ENCODE data around the gene MASP1.
"Not testable (repeated sequence)": the region's sequence is repeated elsewhere in the genome, so short reads cannot be mapped to it uniquely, and the experiment has no call there.

MASP1 gene

DNA sequence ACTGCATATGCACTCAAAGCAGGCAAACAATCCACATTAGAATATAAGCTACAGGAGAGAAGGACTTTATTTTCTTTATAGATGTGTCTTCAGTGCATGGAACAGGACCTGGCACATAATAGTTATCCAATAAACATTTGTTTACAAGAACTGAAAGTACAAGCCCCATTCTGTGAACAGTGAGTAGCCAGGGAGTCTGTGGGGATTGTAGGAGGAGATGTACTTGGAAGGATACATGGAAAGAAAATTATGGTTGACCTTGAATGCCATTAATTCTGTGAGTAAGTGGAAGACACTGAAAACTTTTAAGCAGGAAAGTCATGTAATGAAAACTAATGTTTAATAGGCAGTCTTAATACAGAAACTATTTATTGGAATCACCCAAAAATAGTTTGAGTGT lies 28.3 kb downstream of the MASP1 start:
- FAIRE-seq, result no peak

DNA sequence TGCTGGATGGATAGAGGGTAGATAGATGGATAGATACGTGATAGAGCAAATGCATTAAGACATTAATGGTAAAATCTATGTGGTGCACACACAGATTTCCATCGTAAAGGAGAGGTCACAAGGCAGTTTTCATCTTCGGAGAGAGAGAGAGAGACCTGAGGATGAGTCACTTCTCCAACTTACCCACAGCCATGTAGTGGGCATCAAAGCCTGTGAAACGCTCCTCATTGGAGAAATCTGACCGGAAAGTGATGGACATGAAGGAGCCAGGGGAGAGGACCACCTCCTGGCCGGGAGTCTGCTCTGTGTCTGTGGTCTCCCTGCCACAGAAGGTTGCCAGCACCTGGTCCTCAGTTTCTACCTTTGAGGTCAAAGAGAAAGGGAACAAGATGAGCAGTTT lies 29.2 kb downstream of the MASP1 start:
- no peak for FAIRE-seq

DNA sequence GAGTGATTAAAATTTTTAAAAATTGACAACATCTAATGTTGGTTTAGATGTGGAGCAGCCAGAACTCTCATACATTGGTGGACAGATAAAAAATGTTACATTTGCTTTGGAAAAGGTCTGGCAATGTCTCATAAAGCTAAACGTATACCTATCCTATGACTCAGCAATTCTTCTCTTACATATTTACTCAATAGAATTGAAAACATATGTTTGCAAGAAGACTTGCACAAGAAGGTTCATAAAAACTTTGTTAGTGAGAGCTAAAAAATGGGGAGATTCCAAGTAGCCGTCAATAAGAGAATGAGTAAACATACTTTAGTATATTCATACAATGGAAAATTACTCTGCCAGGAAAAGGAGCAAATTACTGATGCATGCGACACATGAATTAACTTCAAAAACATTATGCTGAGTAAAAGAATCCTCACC lies 30.0 kb downstream of the MASP1 start:
- FAIRE-seq, result no peak

DNA sequence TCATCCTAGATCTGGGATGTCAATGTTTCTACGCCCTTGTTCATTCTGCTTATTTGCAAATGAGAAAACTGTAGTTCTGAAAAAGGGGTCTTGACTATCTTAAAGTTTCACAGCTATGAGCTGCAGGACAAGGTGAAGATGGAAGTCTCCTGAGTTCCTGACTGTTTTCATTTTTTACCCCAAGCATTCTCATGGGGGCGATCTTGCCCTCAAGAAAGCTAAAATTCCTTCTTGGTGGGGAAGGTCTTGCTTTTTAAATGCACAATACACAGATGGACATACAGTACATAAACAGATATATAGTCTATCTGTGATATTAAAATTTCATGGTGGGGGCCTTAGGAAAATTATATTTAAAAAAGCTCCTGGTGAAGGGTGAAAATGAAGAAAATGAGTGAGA lies 32.4 kb downstream of the MASP1 start:
- no peak for FAIRE-seq

DNA sequence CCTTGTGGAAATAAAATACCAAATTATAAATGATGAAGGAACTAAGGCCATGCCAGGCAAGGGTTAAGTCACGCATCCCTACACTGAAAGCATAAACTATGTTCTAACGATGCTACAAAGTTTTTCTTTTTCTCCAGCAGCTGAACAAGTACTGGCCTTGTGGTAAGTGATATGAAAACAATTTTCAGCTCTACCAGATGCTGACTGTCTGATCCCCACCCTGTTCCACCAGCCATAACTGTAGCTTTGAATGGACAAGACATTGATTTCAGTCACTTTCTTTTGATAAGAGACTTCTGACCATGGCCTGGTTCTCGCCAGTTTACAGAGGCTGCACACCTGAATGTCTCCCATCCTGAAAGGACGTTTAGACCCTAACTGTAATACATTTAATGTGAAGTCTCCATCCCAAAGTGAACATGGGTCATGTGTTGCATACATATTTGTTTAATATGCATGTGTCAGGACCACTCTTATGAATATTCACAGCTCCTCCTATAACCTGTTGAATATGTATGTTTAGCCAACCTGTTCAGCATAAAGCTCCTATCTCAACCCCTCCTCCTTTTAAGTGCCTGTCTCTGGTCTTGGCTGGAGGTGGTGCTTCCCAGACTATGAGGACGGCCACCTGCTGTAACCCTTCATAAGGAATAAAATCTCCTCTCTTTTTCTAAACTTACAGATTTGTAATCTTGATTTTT lies 33.4 kb downstream of the MASP1 start:
- no peak for FAIRE-seq

DNA sequence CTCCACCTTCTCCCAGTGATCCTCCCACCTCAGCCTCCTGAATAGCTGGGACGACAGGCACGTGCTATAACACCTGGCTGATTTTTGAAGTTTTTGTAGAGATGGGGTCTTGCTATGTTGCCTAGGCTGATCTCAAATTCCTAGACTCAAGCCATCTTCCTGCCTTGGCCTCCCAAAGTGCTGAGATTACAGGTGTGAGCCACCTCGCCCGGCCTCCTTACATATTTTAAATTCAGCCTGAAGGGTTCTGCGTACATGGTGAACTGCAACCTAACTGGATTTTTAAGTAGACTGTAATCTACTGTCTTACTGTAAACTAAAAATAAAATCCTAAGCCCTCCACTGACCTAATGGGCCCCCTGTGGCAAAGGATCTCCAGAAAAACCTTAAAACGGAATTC lies 34.1 kb downstream of the MASP1 start:
- FAIRE-seq, result no peak

DNA sequence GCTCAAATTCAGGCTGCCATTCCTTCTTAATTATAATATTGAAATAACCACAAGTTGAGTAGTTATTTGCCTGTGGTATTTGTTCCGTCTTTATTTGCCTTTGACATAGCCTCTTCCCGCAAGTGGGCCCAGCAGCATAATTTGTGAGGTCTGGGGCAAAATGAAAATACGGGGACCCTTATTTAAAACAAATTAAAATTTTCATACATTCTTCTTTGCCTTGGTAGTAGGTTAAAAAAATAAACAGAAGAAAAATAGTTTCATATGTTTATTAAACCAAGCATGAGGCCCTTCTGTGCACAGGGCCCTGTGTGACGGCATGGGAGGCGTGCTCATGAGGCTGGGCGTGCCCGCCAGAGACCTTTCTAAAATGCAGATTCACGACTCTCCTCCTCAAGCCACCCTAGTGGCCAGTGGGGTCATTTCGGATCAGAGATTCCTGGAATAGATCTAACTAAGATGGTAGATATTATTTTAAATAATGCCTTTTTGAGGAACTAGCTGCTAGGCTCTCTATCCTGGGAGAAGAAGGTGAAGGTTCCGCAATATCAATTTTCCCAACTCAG lies 35.4 kb downstream of the MASP1 start:
- FAIRE-seq, result no peak

DNA sequence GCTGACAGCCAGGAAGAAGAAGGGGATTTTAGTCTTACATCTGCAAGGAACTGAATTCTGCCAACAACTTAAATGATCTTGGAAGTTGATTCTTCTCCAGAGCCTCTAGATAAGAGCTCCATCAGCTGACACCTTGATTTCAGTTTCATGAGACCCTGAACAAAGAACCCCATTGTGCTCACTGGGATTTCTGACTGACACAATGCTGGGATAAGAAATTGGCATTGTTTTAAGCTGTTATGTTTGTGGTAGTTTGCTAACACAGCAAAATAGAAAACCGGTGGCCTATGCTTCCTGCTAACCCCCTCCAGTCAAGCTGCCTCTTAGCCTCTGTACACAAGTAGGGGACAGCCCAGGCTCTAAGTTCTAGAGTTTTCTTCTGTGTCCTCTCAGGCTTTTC lies 36.2 kb downstream of the MASP1 start:
- no peak for FAIRE-seq

DNA sequence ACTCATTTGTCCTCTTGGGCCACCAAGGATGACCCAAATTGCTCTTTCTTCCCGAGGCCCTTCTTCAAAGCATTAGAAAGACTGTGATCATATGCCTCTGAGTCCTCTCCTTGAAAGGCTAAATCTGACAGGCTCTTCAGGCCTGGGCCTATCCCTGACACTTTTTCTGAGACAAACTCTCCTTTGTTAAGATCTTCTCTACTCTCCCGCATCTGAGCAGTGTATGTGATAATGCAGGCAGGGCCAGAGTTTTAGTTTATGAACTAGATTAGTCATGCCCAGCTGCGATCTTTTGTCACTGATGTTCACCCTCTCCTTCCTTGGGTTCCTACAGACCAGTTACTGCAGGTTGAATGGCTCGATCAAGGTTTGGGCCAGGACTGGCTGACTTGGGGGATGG lies 39.2 kb downstream of the MASP1 start:
- FAIRE-seq, result no peak

DNA sequence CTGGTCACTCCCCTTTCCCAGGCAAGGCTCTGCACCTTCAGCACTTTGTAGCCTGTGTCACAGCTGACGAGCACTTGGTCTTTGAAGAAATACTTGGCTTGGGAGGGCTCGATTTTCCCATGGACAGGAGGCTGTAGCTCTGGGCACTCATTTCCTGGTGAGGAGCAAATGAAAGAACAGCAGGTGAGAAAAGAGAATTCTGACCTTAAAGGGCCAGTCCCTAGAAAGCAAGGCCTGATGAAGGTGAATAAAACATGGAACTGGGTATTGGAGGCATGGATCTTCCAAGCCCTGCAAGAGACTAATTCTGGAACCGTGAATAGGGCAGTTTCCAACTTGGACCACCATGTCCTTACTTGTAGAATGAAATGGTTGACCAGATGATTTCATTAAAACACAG lies 39.9 kb downstream of the MASP1 start:
- no peak for FAIRE-seq

DNA sequence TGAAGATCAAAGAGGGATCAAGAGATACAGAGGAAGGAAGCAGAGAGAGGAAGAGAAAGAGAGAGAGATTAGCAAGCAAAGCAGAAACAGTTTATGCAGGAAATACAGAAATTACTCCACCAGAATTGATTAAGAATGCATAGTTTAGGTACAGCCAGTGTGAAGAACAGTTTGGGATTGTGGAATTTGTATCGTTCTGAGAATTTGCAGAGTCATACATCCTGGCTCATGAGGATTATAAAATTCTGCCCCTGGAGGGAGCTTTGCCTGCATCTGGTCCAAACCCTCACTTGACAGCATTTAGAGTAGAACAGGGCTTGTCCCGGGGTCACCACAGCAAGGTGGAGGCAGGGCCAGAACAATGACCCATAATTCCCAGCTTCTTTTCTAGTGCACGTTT lies 44.1 kb downstream of the MASP1 start:
- FAIRE-seq, result no peak

DNA sequence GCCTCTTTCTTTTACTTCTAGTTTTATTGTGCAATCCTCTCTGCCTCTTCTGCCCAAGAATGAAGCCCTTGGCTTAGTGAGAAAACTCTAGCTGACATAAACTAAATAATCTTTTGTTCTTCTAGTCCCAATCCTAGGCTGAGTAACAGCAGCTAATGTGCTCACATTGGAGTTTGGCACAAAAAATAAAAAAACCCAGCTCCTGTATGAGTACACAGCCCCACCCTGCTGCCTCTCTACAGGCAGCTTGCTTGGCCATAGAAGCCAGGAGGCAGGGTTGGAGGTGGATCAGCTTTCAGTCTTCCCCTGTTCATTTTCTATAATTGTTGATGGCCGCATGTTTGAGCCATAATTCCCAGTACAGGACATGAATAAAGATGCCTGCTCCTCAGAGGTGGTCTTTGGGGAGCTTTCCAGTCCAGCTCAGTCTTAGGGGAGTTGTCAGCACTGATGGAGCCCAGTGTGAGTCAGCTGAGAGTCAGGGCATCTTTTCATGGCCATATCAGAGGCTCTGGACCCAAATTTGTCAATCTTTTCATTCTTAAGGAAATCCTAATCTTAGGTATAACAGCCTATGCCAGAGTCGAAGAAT lies 47.5 kb downstream of the MASP1 start:
- FAIRE-seq, result no peak

DNA sequence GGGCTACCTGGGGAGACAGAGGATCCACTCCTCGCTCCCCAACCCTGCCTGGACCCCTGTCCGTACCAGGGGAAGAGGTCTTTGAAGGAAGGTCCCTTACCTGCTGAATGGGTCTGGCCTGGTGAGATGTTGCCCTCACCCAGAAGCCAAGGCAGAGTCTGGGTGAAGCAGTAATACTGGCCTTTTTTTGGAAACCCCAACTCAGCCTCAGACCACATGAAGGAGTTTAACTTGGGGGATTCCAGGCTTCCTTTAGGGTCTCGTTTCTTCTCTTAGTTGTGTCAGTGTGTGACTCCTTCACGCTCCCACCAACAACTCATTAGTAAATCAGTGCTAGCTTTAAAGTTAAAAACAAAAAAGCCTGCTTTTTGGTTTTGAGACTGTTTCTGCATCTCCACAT lies 48.6 kb downstream of the MASP1 start:
- no peak for FAIRE-seq

DNA sequence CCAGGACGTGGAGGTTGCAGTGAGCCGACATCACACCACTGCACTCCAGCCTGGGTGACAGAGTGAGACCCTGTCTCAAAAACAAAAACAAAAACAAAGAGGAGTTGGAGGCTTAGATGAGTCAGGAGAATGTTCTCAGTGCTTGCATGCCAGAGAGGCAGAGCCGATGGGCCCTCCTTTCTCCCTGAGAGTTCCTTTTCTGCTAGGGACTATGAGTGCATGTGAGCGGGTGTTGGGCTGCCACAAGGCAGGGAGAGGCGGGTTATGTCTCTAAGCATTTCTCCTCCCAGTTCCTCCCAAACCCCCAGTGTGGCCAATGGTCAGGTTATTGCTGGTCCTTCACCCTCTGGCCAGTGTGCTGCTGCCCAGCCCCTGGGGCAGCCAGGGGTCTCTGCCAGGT lies 49.1 kb downstream of the MASP1 start:
- no peak for FAIRE-seq

DNA sequence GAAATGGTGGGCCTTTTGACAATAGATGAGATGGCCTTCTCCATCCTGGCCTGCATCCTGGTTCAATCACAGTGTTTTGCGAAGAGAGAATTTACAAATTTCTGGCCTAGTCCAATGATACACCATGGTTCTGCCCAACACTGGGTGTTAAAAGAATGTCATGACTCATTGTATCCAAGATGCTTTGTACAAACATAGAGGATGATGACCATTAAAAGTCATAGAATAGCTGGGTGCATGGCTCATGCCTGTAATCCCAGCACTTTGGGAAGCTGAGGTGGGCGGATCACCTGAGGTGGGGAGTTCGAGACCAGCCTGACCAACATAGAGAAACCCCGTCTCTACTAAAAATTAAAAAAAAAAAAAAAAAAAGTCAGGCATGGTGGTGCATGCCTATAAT lies 52.7 kb downstream of the MASP1 start:
- not testable (repeated sequence) for FAIRE-seq

DNA sequence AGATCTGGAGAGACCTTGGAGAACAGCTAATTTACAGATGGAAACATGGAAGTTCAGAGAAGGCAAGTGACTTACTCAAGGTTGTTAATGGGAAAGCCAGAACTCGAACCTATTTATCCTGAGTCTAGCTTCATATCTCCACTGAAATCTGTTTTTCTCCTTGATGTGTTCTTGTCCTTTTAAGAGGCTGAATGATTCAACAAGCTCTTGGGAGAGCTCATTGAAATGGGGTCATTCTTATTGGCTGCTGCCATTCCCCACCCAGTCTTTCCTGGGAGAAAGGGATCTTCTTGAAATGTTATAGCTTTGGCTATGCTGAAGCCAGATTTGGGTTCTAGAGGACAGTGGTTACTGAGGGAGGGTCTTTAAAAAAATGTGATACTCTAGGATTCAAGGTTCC lies 53.3 kb downstream of the MASP1 start:
- FAIRE-seq, result no peak

DNA sequence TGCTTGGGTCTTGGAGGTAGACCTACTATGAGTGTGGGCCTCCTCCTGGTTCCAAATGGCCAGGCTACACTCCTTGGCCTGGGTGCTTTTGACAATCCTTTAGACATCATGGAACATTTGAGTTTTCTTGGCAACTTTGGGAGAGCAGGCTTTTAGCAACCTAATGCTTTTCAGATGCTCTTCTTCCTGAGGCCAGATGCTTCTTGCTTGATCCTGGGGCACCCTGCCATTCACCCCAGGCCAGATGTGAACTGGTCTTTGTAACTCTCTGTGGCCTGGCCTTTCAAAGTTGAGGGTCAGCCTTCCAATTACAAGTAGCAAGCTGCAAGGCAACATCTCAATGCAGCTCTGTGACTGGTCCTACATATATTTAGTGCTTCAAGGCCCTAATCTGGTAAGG lies 53.8 kb downstream of the MASP1 start:
- FAIRE-seq, result no peak

DNA sequence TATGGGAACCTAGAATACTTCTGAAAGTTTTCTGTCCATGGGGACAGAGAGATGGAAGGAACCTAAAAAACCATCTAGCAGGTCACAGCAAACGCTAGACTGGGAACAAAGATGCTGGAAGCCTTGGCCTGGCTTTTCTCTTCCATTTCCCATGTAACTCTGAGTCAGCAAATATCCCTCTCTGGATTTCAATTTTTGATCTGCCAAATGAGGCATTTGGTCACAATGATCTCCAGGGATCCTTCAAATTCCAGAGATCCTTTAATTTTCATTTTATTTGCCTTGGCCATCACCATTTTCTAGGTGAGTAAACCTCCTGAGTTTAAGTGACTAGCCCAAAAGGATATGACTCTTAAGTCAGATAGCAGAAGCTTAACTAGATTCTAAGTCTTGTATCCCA lies 54.6 kb downstream of the MASP1 start:
- FAIRE-seq, result no peak

DNA sequence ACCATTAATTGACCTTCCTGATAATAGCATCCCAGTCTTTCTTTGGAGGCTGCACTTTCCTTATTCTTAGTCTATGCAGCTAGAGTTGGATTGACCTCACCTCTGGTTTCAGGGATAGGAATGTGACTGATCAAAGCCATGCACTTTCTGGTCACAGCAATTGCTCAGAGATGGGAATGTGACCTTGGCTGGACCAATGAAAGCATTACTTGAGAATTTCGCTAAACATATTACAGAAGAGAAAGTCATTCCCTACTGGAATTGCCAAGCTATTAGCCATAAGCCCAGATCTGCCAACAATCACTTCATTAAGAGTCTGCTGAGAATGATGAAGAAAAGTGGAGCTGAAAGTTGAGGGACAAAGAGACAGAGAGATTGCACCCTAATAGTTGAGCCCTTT lies 61.5 kb downstream of the MASP1 start:
- no peak for FAIRE-seq

DNA sequence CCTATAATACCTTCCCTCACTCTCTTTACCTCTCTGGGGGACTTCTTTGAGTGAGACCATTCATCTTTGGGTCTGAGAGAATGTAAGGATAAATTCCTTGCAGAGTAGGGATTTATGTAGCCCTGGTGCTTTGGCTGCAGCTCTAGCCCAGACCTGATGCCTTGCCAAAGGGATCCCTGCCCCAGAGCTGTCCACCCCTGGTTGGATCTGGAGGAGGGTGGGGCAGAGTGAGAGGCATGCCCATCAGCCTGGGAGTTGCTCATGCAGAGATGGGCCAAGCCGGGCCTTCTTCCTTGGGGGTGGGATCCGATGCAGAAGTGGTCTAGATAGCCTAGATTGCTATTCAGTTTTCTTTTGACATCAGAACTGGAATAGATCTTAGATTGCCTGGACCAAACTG lies 62.8 kb downstream of the MASP1 start:
- no peak for FAIRE-seq

DNA sequence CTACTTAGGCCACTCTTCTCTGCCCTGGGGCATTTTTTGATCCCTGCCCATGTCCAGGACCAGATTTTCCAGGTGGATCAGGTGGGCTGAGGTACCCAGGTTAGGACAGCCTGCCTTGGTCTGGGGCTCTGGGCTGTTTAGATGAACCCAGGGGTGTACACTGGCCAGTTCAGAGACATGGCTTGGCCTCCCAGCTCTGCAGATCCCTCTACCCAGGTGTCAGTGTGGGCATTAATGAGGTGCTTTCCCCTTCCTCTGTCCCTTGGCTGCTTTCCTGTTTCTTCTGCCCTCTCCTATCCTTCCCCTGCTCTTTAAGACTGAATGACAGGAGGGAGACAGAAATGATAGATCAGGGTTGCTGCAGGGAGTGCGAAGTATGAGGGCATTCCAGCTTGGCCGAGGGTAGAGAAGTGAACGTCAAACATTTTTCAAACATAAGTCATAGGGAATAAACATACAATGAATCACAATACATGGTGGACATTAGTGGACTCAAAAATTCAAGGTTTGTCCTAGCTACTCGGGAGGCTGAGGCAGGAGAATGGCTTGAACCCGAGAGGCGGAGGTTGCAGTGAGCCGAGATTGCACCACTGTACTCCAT lies 63.8 kb downstream of the MASP1 start:
- no peak for FAIRE-seq

DNA sequence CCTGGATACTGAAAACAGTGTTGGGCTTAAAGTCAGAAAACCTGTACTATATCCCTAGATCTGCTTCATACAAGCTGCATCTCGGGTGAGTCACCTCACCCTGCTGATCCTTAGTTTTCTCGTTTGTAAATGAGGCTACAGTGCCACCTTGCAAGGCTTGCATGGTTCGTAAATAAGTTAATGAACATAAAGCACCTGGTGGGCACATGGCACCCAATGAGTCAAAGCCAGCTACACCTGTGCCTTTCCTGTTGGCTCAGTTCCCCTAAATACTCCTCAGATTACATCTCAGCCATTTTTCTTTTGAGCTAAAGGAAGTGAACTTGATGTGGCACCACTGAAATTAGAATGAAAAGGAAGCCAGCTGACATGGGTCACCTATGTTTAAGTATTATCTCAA lies 67.7 kb downstream of the MASP1 start:
- no peak for FAIRE-seq

DNA sequence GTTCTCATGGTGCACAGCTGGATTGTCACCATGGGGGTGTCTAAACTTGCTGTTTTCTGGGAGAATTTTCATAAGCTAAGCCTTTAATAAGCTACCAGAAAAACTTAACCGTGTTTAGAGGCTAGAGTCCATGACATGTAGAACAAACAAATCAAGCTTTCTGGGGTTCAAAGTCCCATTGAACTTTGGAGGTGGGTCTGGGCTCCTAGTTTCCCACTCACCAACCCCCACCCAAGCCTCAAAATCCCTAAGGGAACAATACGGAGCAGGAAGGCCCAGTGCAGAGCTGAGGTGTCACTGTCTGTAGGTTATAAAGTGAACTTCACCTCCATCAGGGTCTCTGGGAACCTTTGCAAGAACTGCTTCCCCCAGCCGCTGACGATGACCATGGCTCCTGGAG lies 68.7 kb downstream of the MASP1 start:
- no peak for FAIRE-seq

DNA sequence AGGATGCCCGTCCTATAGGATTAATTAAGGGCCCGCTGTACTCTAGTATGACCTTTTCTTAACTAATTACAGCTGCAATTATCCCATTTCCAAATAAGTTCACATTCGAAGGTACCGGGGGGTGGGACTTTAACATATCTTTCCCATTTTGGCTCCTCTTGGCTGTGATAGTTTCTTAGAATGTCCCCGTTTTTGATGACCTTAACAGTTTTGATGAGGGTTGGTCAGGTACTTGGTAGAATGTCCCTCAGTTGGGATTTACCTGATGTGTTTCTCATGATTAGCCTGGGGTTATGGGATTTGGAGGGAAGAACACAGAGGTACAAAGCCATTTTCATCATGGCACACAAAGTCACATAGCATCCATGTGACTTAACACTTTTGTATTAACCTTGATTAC lies 76.1 kb downstream of the MASP1 start:
- FAIRE-seq, result no peak

DNA sequence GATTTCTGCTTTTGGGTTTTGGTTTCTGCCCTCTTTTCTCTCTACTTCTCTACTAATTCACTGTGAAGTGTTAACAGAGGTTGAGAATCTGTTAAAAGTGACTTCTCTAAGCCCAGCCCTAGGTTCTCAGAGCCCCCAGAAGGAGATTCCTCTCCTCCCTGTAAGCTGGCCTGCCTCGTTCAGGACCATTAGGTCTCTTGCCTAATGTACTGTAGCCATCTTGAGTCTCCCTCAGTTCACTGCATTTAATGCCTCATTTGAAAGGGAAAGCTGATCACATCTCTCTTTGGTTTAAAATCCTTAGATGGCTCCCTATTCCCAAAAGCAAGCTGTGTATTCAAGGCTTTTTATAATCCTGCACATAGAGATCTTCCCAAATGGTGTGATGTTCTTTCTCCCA lies 77.9 kb downstream of the MASP1 start:
- no peak for FAIRE-seq

All from TTC549 (cell line).